Uterus (tissue), 4 donors: ENCODE results near the gene PLA2G2D. TPM values are rescaled to one million over a fixed set of nuclear protein-coding genes. Genes with fewer than 3 reads are reported as not detected.
"Not testable (repeated sequence)": the region's sequence is repeated elsewhere in the genome, so short reads cannot be mapped to it uniquely, and the experiment has no call there.

ENCODE experiments used
- DNase-seq, 2 donors: peaks; one replicate each; pipeline ENCODE4 v3.0.0-alpha.2; 2019 to 2020
- H3K27ac ChIP-seq, 2 donors: fragments of 200-600 bp; sonication (generic); 1 replicate in 1 of 2; 2 replicates in 1 of 2; pipeline ENCODE4 v1.5.1; 2016 to 2018
- H3K27me3 ChIP-seq, 2 donors: fragments of 200-600 bp; sonication (generic); one replicate each; pipeline ENCODE4 v1.5.1; 2018 to 2019; ENCODE audit warnings: control low read depth in 1 of 2
- H3K36me3 ChIP-seq, 2 donors: fragments of 200-600 bp; sonication (generic); one replicate each; pipeline ENCODE4 v1.5.1; 2019; ENCODE audit warnings: control low read depth in 1 of 2
- H3K4me1 ChIP-seq, 2 donors: fragments of 200-600 bp; sonication (generic); one replicate each; pipeline ENCODE4 v1.5.1; 2018 to 2019; ENCODE audit warnings: control low read depth in 1 of 2
- H3K4me3 ChIP-seq, 2 donors: fragments of 200-600 bp; sonication (generic); 1 replicate in 1 of 2; 2 replicates in 1 of 2; pipeline ENCODE4 v1.5.1; 2018 to 2019; ENCODE audit warnings: mild to moderate bottlenecking in 1 of 2
- H3K9me3 ChIP-seq, 2 donors: fragments of 200-600 bp; sonication (generic); one replicate each; pipeline ENCODE4 v1.5.1; 2019; ENCODE audit warnings: control low read depth in 1 of 2
- POLR2A ChIP-seq, 2 donors: fragments of 450-650 bp; IDR thresholded peaks; one replicate each; pipeline ENCODE4 v1.6.1; 2016; ENCODE audit warnings: antibody characterized with exemption in 2 of 2, mild to moderate bottlenecking in 1 of 2, moderate library complexity in 1 of 2
- intact Hi-C: fragments of 100-400 bp; cut with DNase I; formaldehyde crosslinking; loops from one replicate; pipeline ENCODE4 v1.15.1; 2023; ENCODE audit warnings: low total_unique reads
- total RNA-seq, 4 donors: library from RNA; depleted of rRNA in 3 of 4; stranded (reverse); fragments of >200 nt in 3 of 4; gene quantifications; one replicate each; pipeline versions ENCODE4 v1.1.0 to v1.2.4, GENCODE V29; 2014 to 2023
- TF ChIP-seq, protein P1 (sequence below), 4 experiments: fragments of 200-600 bp in 2 of 4; fragments of 450-650 bp in 2 of 4; sonication (generic) in 2 of 4; IDR thresholded peaks; one replicate each; pipeline ENCODE4 v1.5.1; 2016 to 2019; ENCODE audit warnings: antibody characterized with exemption in 4 of 4, mild to moderate bottlenecking in 2 of 4, moderate library complexity in 1 of 4
- donor health status: DM: yes; HTN: yes; CAD: no.

Gene PLA2G2D
- total RNA-seq, 4 donors from 2014 or later = not detected

DNA sequence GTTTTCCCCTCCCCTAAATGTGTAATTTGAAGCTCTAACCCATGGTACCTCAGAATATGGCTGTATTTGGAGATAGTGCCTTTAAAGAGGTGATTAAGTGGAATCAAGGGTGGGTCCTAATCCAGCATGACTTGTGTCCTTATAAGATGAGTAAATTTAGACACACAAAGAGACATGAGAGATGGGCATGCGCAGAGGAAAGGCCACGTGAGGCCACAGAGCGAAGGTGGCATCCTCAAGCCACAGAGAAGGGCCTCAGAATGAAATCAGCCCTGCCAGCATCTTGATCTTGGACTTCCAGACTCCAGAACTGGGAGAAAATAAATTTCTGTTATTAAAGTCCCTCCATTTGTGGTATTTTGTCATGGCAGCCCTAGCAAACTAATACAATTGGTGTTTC lies 16.9 kb upstream of the PLA2G2D start:
- no peaks in the 10 kb centered on the region for H3K9me3 ChIP-seq
- intact Hi-C loops = no loop called here
- no peak for DNase-seq
- no peaks in the 10 kb centered on the region for H3K36me3 ChIP-seq
- no peaks in the 10 kb centered on the region for H3K27me3 ChIP-seq
- H3K27ac ChIP-seq = no peak overlapping the region
- no peaks in the 10 kb centered on the region for H3K4me1 ChIP-seq
- H3K4me3 ChIP-seq = no peak overlapping the region
- TF ChIP-seq POLR2A (IDR thresholded peaks at IDR 0.05) = no peak
- TF ChIP-seq, protein P1, sequence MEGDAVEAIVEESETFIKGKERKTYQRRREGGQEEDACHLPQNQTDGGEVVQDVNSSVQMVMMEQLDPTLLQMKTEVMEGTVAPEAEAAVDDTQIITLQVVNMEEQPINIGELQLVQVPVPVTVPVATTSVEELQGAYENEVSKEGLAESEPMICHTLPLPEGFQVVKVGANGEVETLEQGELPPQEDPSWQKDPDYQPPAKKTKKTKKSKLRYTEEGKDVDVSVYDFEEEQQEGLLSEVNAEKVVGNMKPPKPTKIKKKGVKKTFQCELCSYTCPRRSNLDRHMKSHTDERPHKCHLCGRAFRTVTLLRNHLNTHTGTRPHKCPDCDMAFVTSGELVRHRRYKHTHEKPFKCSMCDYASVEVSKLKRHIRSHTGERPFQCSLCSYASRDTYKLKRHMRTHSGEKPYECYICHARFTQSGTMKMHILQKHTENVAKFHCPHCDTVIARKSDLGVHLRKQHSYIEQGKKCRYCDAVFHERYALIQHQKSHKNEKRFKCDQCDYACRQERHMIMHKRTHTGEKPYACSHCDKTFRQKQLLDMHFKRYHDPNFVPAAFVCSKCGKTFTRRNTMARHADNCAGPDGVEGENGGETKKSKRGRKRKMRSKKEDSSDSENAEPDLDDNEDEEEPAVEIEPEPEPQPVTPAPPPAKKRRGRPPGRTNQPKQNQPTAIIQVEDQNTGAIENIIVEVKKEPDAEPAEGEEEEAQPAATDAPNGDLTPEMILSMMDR (IDR thresholded peaks at IDR 0.05) = no peak

DNA sequence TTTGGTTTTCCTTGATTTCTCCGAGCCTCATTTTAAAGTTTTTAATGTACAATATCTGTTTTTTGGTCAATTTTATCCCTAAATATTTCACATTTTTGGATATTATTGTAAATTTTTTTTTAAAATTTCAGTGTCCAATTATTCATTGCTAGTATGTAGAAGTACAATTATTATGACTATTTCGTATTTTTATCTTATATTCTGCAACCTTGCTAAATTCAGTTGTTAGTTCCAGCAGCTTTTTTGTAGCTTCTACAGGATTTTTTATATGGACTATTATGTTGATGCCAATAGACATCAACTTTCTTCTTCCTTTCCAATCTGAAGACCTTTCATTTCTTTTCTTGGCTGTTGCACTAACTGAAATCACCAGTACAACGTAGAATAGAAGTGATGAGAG lies 15.7 kb upstream of the PLA2G2D start:
- H3K4me3 ChIP-seq = no peak overlapping the region
- intact Hi-C loops = no loop called here
- TF ChIP-seq POLR2A (IDR thresholded peaks at IDR 0.05) = no peak
- TF ChIP-seq, protein P1 (IDR thresholded peaks at IDR 0.05) = no peak
- H3K4me1 ChIP-seq = no peaks in the 10 kb centered on the region
- no peak for DNase-seq
- H3K36me3 ChIP-seq = no peaks in the 10 kb centered on the region
- H3K9me3 ChIP-seq = no peaks in the 10 kb centered on the region
- no peaks in the 10 kb centered on the region for H3K27me3 ChIP-seq
- H3K27ac ChIP-seq = no peak overlapping the region

DNA sequence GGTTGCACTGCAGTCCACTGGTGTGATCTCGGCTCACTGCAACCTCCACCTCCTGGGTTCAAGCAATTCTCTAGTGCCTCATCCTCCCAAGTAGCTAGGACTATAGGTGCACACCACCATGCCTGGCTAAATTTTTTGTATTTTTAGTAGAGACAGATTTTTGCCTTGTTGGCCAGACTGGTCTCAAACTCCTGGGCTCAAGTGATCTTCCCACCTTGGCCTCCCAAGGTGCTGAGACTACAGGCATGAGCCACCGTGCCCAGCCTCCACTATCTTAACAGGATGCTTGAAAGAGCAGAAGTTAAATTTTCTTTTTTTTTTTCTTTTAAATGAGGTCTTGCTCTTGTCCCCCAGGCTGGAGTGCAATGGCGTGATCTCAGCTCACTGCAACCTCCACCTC lies 11.2 kb upstream of the PLA2G2D start:
- H3K4me1 ChIP-seq, DNase-seq, intact Hi-C loops, H3K27me3 ChIP-seq, H3K36me3 ChIP-seq, H3K27ac ChIP-seq, H3K4me3 ChIP-seq, H3K9me3 ChIP-seq: not testable (repeated sequence)

DNA sequence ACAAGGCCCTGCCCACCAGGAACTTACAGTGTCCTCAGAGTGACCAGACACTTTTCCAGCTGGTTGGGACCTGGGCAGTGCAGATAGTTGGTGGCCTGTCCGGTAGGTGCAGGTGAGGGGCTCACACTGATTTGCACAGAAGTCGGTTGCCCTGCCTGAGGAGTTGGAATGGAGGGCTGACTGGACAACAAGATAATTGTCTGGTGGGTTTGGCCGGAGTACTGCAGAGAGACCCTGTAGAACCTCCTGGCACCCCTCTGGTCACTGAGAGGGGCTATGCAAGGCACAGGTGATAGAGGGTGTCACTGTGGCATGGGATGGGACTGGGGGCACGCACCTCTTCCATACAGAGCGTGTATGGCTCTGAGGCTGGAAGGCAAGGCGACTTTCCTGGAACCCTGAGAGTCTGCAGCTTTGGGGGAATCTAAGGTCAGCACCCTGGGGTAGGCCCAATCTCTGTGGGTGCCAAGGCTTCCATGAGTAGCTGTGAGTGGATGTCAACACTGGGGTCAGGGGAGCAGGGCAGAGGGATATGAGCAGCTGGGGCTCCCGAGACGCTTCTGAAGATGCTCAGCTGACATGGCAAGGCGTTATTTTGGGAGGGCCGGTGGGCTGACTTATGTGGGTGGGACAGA lies 7.6 kb upstream of the PLA2G2D start:
- H3K4me3 ChIP-seq = no peak overlapping the region
- H3K27me3 ChIP-seq = no peaks in the 10 kb centered on the region
- H3K9me3 ChIP-seq = no peaks in the 10 kb centered on the region
- H3K36me3 ChIP-seq = no peaks in the 10 kb centered on the region
- no peak overlapping the region for H3K27ac ChIP-seq
- no peak for DNase-seq
- TF ChIP-seq, protein P1 (IDR thresholded peaks at IDR 0.05) = no peak
- TF ChIP-seq POLR2A (IDR thresholded peaks at IDR 0.05) = no peak
- H3K4me1 ChIP-seq = no peaks in the 10 kb centered on the region
- intact Hi-C loops = no loop called here

DNA sequence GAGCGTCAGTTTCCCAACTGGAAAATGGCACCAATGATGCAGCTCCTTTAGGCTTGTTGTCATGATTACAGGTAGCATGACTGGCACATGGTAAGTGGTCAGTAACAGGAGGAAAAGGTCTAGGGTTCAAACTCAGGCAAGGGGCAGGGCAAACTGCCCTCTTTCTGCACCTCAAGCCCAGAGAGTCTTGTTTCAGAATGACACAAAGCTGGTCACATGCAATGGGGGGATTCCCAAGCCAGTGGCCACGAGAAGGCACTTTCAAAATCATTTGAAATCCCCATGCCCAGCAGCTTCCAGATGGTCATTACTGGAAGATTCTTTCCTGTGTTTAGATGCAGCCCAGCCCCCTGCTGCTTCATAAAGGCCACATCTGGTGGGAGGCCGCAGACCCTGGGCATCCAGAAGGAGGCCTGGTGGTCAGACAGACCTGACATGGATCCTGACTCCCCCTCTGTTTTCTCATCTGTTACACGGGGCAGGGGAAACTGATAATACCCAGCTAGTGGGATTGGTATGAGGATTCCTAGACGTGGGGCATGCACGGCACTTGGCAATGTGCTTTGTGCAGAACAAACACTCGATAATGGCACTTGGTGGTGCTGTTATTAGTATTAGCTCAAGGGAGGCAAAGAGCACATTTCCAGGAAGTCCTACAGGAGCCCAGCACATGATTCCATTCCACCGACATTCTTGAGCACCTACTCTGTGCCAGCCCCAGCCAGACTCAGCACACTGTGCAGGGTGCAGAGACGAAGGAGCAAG lies 6.9 kb upstream of the PLA2G2D start:
- H3K27ac ChIP-seq = no peak overlapping the region
- H3K36me3 ChIP-seq = no peaks in the 10 kb centered on the region
- no peak overlapping the region for H3K4me3 ChIP-seq
- intact Hi-C loops = no loop called here
- H3K4me1 ChIP-seq = no peaks in the 10 kb centered on the region
- TF ChIP-seq, protein P1 (IDR thresholded peaks at IDR 0.05) = no peak
- no peak for TF ChIP-seq POLR2A (IDR thresholded peaks at IDR 0.05)
- no peak for DNase-seq
- H3K27me3 ChIP-seq = no peaks in the 10 kb centered on the region
- H3K9me3 ChIP-seq = no peaks in the 10 kb centered on the region
